ENCODE results near the gene LKAAEAR1.
A peak's percentile ranks its signal among the peaks of the same experiment; 100 is the strongest.

Gene LKAAEAR1

GRCh38 chr20:64103871-64104666 lies 19.9 kb upstream of the LKAAEAR1 start:
- no peak overlapping the region for H3K27ac ChIP-seq
- no peak for TF ChIP-seq CTCF (conservative IDR thresholded peaks at IDR 0.05)

GRCh38 chr20:64102647-64103354 lies 18.6 kb upstream of the LKAAEAR1 start:
- peak overlapping the region; percentile 74 for H3K27ac ChIP-seq

GRCh38 chr20:64101731-64102621 lies 17.8 kb upstream of the LKAAEAR1 start:
- TF ChIP-seq CTCF (conservative IDR thresholded peaks at IDR 0.05), result peak; percentile 98
- peak overlapping the region; percentile 74 for H3K27ac ChIP-seq

More at GRCh38 chr20:64102647-64103354, 18.6 kb upstream of the LKAAEAR1 start:
- TF ChIP-seq CTCF (conservative IDR thresholded peaks at IDR 0.05), result no peak

GRCh38 chr20:64100946-64101688 lies 16.9 kb upstream of the LKAAEAR1 start:
- no peak overlapping the region; the same call in 1 of the 2 replicates for H3K27ac ChIP-seq
- TF ChIP-seq CTCF (conservative IDR thresholded peaks at IDR 0.05), result no peak

GRCh38 chr20:64100566-64100888 lies 16.3 kb upstream of the LKAAEAR1 start:
- H3K27ac ChIP-seq, result no peak overlapping the region
- no peak for TF ChIP-seq CTCF (conservative IDR thresholded peaks at IDR 0.05)

- no peak overlapping the region for H3K27ac ChIP-seq
- TF ChIP-seq CTCF (conservative IDR thresholded peaks at IDR 0.05), result no peak
Observed at GRCh38 chr20:64099880-64100565, 15.8 kb upstream of the LKAAEAR1 start.

Data from VCaP (cell line).